ELF-1 (cell line): Measurements from ENCODE around the gene C3orf38.
"Not testable (repeated sequence)": the region's sequence is repeated elsewhere in the genome, so short reads cannot be mapped to it uniquely, and the experiment has no call there.

Experiments used
- DNase-seq: peaks from one replicate; pipeline ENCODE4 v3.0.0-alpha.2; 2016; ENCODE audit warnings: low read depth, low spot score

The C3orf38 gene

GRCh38 chr3:88149509-88150362 lies at the start of gene C3orf38:
C3orf38 (plus strand) TSS chr3:88149959; CDS start chr3:88150053, 94 bp downstream.
- DNase-seq, result peak; percentile 95

DNA sequence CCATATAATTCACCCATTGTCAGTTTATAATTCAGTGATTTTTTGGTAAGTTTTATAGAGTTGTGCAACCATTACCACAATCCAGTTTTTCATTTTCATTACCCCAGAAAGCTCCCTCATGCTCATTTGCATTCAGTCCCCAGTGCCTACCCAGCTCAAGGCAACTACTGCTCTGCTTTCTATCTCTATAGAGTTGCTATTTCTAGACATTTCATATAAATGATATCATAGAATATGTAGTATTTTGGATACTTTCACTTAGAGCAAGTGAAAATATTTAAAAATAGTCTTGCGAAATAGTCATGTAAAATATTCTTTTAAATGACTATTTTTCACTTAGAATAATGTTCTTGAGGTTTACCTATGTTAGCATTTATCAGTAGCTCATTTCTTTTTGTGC lies 48.6 kb upstream of the C3orf38 start:
- DNase-seq, result no peak

GRCh38 chr3:88105325-88105724 lies 44.4 kb upstream of the C3orf38 start:
- no peak for DNase-seq

DNA sequence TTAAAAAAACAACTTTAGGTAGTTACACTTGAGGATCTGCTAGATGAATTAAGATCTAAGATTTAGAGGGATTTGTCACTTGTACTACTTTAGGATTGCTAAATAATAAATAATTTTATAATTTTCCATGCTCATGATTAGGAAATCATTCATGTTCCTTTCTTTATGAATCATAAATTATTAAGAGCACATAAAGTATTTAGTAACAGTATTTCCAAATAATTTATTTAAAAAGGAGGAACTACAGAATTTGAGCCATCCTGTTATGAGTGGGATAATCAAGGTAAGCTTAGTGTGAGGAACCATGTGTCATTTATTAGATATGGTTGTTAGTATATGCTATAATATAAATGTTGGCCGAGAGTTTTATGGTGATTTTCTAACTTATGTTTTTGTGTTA lies 37.5 kb upstream of the C3orf38 start:
- no peak for DNase-seq

- peak; percentile 44 for DNase-seq
Measured at GRCh38 chr3:88113311-88114162, 36.2 kb upstream of the C3orf38 start.

GRCh38 chr3:88114878-88115549 lies 34.7 kb upstream of the C3orf38 start:
- DNase-seq, result no peak

- no peak for DNase-seq
Measured at GRCh38 chr3:88117683-88118082, 32.1 kb upstream of the C3orf38 start.

GRCh38 chr3:88118603-88119002 lies 31.2 kb upstream of the C3orf38 start:
- not testable (repeated sequence) for DNase-seq

GRCh38 chr3:88123526-88123925 lies 26.2 kb upstream of the C3orf38 start:
- no peak for DNase-seq

DNA sequence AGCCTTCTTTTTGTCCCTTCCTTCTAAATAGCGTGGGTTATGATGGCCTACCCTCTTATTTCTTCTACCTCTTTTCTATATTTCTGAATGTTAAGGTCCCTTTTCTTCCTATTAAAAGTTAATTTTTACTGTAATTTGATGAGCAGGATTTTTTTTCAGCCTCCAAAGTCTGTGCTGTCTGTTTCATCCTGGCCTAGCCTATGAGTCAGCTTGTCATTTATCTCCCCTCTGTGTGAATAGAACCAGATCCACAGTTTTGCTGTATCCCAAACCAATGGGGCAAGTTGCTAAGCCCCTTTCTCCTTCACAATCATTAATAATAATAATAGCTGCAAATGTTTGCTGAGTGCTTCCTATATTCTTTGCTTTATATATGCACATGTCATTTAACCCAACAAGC lies 18.1 kb upstream of the C3orf38 start:
- DNase-seq, result no peak

DNA sequence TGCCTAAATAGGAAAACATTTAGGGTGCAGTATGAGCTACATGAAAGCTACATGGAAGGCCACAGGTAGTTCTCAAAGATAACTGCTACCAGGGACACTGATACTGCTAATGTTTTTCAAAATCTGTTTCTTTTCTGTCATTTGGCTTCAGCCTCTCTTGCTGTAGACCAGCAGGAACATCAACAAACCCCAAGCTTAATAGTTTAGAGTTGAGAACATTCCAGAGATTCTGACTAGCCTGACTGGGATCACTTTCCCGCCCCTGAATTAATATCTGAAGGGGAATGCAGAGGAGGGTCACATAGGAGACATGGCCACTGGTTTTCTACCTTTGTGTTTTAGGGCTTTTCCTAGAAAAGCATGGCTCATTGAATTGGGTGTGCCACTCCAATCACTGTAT lies 16.9 kb upstream of the C3orf38 start:
- no peak for DNase-seq

- no peak for DNase-seq
Measured at GRCh38 chr3:88133711-88134263, 16.0 kb upstream of the C3orf38 start.

DNA sequence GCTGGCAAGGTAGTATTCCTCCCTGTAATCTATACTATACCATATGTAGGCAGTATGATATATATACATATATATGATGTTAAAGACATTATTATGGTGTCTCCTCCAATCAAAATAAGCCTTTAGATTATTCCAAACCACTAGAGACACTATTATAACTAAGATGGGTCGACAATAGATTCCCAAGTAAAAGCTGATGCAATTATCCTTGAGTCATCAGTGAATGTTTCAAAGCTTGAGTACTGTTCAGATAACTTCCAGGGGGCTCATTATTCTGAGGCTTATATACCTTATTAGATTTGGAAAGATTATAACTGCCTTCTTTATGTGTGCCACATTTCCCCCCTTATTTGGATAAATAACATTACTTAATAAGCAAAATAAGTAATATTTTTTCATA lies 11.9 kb upstream of the C3orf38 start:
- no peak for DNase-seq

DNA sequence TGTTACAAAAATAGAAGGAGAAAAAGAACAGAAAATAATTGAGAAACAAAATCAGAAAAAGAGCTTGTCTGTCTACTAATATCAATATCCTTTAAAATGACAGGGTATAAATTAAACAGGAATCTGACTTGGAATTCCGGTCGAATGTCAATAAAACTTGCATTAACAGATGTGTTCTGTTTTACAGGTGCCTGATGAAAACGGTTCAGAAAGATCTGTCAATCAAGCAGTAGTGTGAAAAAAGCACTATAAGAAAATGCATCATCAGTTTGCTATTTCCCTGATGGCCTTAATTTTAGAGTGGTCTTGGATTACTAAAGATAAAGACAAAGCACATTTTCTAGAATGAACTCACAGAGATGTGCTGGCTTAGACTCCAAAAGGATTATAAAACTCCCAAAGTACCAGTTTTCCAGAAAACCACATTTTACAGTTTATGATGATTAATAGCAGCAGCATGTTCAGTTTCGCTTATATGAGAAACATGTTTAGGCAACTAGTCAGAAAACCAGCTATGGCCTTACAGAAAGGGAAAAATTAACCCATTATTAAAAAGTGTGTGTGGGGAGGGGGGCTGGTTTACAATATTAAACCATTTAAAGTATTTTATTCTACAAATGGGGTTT lies 8.2 kb upstream of the C3orf38 start:
- DNase-seq, result no peak

DNA sequence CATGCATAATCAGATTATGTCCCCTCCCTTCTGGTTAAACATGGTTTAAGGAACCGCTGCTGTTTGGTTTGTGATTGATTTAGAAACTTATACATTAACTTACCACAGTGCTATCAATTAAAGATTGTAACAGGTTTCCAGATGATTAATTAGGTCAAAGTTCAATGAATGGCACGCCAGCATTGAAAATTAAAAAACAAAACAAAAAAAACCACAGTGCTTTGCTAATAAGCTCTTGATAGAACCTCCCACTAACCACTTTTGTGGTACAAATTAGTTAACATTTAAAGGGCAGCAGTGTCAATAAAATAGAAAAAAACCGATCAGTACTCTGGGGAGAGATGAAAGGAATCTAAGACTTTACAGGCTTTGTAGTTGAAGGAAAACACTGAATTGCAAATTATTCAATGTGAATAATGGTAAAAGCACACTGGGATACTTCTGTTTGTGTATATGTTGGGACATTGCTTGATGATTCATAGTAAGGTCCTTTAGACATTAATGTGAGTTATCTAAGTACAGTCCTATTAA lies 7.6 kb upstream of the C3orf38 start:
- DNase-seq, result no peak

GRCh38 chr3:88147261-88147660 lies 2.5 kb upstream of the C3orf38 start:
- DNase-seq, result no peak

DNA sequence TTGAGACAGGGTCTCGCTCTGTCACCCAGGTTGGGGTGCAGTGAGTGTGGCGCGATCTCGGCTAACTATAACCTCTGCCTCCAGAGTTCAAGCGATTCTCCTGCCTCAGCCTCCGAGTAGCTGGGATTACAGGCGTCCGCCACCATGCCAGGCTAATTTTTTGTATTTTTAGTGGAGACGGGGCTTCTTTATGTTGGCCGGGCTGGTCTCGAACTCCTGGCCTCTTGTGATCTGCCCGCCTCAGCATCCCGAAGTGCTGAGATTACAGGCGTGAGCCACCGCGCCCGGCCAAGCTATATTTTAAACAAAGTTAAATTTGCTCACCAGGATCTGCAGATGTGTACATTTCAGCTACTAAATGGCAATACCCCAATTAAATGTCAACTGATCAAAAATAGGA lies 1.1 kb upstream of the C3orf38 start:
- peak; percentile 6 for DNase-seq

DNA sequence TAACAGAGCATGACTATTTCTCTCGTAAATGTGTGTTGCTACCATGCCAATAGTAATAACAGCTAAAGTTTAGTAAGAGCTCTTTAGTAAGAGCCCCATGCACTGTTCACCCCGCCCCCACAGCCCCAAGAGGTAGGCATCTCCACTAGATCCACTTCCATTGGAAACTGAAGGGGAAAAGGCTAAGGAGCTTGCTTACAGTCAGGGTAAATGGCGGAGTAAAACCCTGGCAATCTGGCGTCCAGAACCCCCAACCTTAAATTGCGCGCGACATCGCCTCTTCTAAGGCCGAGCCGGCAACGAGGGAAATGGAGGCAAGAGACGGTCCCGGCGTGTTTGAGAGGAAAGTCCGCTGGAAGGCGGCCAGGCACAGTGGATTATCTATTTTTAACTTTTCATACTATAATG lies 654 bp upstream of the C3orf38 start:
- DNase-seq, result no peak

- DNase-seq, result no peak
Measured at GRCh38 chr3:88150371-88150770, 612 bp downstream of the C3orf38 start.

DNA sequence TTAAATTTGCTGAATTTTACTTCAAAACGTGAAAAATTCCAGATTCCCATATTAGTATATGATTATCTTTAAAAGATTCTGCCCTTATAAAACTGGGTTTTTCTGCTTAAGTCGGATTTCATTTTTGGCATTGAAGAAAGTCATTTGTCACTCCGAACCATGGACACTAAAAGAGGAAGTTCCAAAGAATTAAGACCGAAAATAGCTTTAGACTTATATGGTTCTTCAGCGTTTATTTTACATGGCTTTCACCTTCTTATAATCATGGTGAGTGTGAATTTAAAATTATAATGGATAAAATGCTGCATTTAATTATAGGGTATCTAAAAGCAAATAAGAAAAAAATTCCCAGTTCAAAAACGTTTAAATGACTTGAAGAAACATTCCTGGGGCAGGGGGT lies 1.0 kb downstream of the C3orf38 start:
- no peak for DNase-seq

DNA sequence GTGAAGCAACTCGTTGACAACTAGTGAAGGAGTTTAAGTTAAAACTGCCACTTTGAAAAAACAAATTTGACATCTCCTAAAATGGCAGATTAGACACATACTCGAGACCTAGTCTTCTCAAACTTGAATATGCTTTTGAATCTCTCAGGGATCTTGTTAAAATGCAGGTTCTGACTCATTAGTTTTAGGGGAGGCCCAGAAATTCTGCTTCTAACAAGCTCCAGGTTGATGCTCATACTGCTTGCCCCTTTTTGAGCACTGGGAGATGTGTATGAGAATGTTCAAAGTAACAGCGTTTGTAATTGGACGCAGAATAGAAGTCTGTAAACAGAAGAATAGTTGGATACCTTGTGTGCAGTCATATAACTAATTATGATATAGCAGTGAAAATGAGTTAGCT lies 1.6 kb downstream of the C3orf38 start:
- no peak for DNase-seq
